ENCODE measurements around the gene OXT. TPM values are rescaled to one million over a fixed set of nuclear protein-coding genes. Genes with fewer than 3 reads are reported as not detected.
A peak's percentile ranks its signal among the peaks of the same experiment; 100 is the strongest.

OXT gene
- total and polyA plus RNA-seq, 2 of the 13 experiments (the other 11 are each of a cell fraction or from before 2014, with no cell fraction given): not detected

DNA sequence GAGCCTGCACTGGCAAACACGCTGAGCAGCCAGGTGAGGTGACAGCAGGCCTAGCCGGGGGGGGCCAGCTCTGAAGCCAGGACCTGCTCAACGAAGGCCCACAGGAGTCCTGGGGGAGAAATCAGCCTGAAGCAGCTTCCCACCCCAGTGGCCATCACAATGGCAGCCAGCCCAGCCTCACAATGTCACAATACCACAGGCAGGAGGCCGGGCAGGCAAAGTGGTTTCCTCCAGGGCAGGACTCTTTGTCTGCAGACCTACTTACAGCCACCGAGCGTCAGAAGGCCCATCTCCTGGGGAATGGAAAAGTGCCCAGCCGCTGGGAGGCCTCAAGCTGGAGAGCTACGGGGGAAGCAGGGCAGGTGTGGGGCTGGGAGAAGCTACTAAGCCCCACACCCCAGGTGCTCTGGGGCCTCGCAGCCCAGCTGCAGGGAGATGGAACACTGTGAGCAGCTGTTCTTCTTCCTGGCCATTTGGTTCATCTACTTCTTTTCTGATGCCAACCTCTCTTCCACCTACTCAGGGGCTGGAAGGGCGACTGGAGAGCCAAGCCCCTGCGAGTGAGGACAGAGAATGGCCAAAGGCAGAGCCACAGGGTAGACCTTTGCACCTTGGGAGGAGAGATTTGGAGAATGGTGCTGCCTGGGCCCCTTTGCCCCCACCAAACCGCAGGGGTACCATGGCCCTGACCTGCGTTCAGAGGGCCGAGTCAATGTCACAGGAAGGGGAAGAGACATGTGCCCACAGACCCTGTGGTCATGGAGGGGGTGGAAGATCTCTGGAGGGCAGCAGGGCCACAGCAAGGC, 35.4 kb downstream of the OXT start (continued):
- TF ChIP-seq, protein P1, sequence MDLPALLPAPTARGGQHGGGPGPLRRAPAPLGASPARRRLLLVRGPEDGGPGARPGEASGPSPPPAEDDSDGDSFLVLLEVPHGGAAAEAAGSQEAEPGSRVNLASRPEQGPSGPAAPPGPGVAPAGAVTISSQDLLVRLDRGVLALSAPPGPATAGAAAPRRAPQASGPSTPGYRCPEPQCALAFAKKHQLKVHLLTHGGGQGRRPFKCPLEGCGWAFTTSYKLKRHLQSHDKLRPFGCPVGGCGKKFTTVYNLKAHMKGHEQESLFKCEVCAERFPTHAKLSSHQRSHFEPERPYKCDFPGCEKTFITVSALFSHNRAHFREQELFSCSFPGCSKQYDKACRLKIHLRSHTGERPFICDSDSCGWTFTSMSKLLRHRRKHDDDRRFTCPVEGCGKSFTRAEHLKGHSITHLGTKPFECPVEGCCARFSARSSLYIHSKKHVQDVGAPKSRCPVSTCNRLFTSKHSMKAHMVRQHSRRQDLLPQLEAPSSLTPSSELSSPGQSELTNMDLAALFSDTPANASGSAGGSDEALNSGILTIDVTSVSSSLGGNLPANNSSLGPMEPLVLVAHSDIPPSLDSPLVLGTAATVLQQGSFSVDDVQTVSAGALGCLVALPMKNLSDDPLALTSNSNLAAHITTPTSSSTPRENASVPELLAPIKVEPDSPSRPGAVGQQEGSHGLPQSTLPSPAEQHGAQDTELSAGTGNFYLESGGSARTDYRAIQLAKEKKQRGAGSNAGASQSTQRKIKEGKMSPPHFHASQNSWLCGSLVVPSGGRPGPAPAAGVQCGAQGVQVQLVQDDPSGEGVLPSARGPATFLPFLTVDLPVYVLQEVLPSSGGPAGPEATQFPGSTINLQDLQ (CRISPR knock-in tag; IDR thresholded peaks at IDR 0.05): 0 out of 2 replicates have a peak, but pooled peaks have one; percentile 65
- TF ChIP-seq, protein P2, sequence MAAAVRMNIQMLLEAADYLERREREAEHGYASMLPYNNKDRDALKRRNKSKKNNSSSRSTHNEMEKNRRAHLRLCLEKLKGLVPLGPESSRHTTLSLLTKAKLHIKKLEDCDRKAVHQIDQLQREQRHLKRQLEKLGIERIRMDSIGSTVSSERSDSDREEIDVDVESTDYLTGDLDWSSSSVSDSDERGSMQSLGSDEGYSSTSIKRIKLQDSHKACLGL (CRISPR knock-in tag; IDR thresholded peaks at IDR 0.05): peak; percentile 71; the same call in 1 of the 2 replicates
- TF ChIP-seq ZSCAN20 (CRISPR knock-in tag; IDR thresholded peaks at IDR 0.05; ENCODE audit: borderline replicate concordance) (no peak), ZNF772 (CRISPR knock-in tag; IDR thresholded peaks at IDR 0.05) (peak; percentile 69), ZBTB38 (CRISPR knock-in tag; IDR thresholded peaks at IDR 0.05) (peak; percentile 64), SRSF9 (IDR thresholded peaks at IDR 0.05; ENCODE audit: borderline replicate concordance, insufficient read depth, low read depth, low read length, poor library complexity, severe bottlenecking) (no peak), ZNF552 (CRISPR knock-in tag; IDR thresholded peaks at IDR 0.05; ENCODE audit: borderline replicate concordance) (no peak), ZMYM4 (CRISPR knock-in tag; IDR thresholded peaks at IDR 0.05) (peak; percentile 87), TMF1 (CRISPR knock-in tag; IDR thresholded peaks at IDR 0.05; ENCODE audit: low read depth) (peak; percentile 29; the same call in 1 of the 2 replicates), NR2F6 (IDR thresholded peaks at IDR 0.05) (peak; percentile 90), NR2F6 (CRISPR knock-in tag; IDR thresholded peaks at IDR 0.05) (peak; percentile 96), ZNF781 (CRISPR knock-in tag; IDR thresholded peaks at IDR 0.05; ENCODE audit: borderline replicate concordance, not compliant biosample characterization) (no peak), KAT7 (CRISPR knock-in tag; IDR thresholded peaks at IDR 0.05; ENCODE audit: borderline replicate concordance) (no peak), ZNF547 (CRISPR knock-in tag; IDR thresholded peaks at IDR 0.05) (0 out of 2 replicates have a peak, but pooled peaks have one; percentile 5), ZNF790 (CRISPR knock-in tag; IDR thresholded peaks at IDR 0.05; ENCODE audit: borderline replicate concordance) (no peak), HNF4A (CRISPR knock-in tag; IDR thresholded peaks at IDR 0.05) (peak; percentile 99), RXRA (CRISPR knock-in tag; IDR thresholded peaks at IDR 0.05) (peak; percentile 97), SKI (IDR thresholded peaks at IDR 0.05; ENCODE audit: partially characterized antibody) (peak; percentile 18), RBFOX2 (IDR thresholded peaks at IDR 0.05; ENCODE audit: low read depth, low read length) (no peak), YEATS4 (CRISPR knock-in tag; IDR thresholded peaks at IDR 0.05; ENCODE audit: borderline replicate concordance) (peak; percentile 82; the same call in 1 of the 2 replicates), ARNTL (CRISPR knock-in tag; IDR thresholded peaks at IDR 0.05) (peak; percentile 67; the same call in 1 of the 2 replicates), HDAC1 (CRISPR knock-in tag; IDR thresholded peaks at IDR 0.05) (peak; percentile 75; the same call in 1 of the 2 replicates), SP5 (CRISPR knock-in tag; IDR thresholded peaks at IDR 0.05; ENCODE audit: borderline replicate concordance, low read depth) (peak; percentile 88; the same call in 1 of the 2 replicates), GFI1 (CRISPR knock-in tag; IDR thresholded peaks at IDR 0.05; ENCODE audit: borderline replicate concordance) (peak; percentile 72; the same call in 1 of the 2 replicates), HDAC2 (CRISPR knock-in tag; IDR thresholded peaks at IDR 0.05) (peak; percentile 88), ZNF160 (CRISPR knock-in tag; IDR thresholded peaks at IDR 0.05) (peak; percentile 54; the same call in 1 of the 2 replicates), ZNF724P (CRISPR knock-in tag; IDR thresholded peaks at IDR 0.05; ENCODE audit: borderline replicate concordance) (peak; percentile 61; the same call in 1 of the 2 replicates)
